GM12878 (cell line): ENCODE data around the gene TMEM38A. TPM values are rescaled to one million over a fixed set of nuclear protein-coding genes. Genes with fewer than 3 reads are reported as not detected.

Source experiments
- CHD4 ChIP-seq: fragments of 200-600 bp; sonication (generic); IDR thresholded peaks from 2 replicates; pipeline ENCODE4 v1.6.1; 2016; ENCODE audit warnings: mild to moderate bottlenecking
- CTCF ChIP-seq, 3 experiments: IDR thresholded peaks in 2 of 3; conservative IDR thresholded peaks in 1 of 3; 2 replicates each; pipeline ENCODE4 v1.5.1; 2011; ENCODE audit warnings: low read depth in 3 of 3, low read length in 3 of 3, mild to moderate bottlenecking in 3 of 3, control low read depth in 2 of 3, moderate library complexity in 2 of 3, inconsistent platforms in 1 of 3, mixed read lengths in 1 of 3; ENCODE audit not compliant: control insufficient read depth in 2 of 3, insufficient read depth in 1 of 3; ENCODE audit errors: extremely low read depth in 1 of 3
- ESRRA ChIP-seq: IDR thresholded peaks from 2 replicates; pipeline ENCODE4 v1.6.1; 2012; ENCODE audit warnings: mild to moderate bottlenecking, low read length, improper control_type of control experiment
- ETV6 ChIP-seq, 2 experiments: fragments of 450-650 bp in 1 of 2; IDR thresholded peaks in 1 of 2; conservative IDR thresholded peaks in 1 of 2; 2 replicates each; pipeline ENCODE4 v1.6.1; 2014; ENCODE audit warnings: antibody characterized with exemption in 1 of 2, borderline replicate concordance in 1 of 2, low read depth in 1 of 2, mild to moderate bottlenecking in 1 of 2, moderate library complexity in 1 of 2
- FOS ChIP-seq: IDR thresholded peaks from 3 replicates; pipeline ENCODE4 v1.6.1; 2011; ENCODE audit warnings: borderline replicate concordance; ENCODE audit not compliant: insufficient read length; ENCODE audit errors: extremely low read depth
- GATAD2B ChIP-seq: fragments of 450-650 bp; conservative IDR thresholded peaks from 2 replicates; pipeline ENCODE4 v1.6.1; 2017; ENCODE audit warnings: low read depth, mild to moderate bottlenecking, moderate library complexity
- MEF2B ChIP-seq: fragments of 450-650 bp; IDR thresholded peaks from 2 replicates; pipeline ENCODE4 v1.6.1; 2018; ENCODE audit warnings: mild to moderate bottlenecking, moderate library complexity; ENCODE audit not compliant: partially characterized antibody, poor library complexity, severe bottlenecking
- MXI1 ChIP-seq: fragments of 150-350 bp; IDR thresholded peaks from 2 replicates; pipeline ENCODE4 v1.6.1; 2011; ENCODE audit warnings: low read depth, mild to moderate bottlenecking, inconsistent platforms, low read length, improper control_type of control experiment
- NFYB ChIP-seq: IDR thresholded peaks from 2 replicates; pipeline ENCODE4 v1.6.1; 2011; ENCODE audit warnings: low read depth, mild to moderate bottlenecking, low read length, improper control_type of control experiment, moderate library complexity; ENCODE audit not compliant: insufficient read depth
- RAD21 ChIP-seq: IDR thresholded peaks from 2 replicates; pipeline ENCODE4 v1.6.1; 2011; ENCODE audit warnings: mild to moderate bottlenecking, low read depth, low read length, moderate library complexity; ENCODE audit not compliant: insufficient read depth
- RAD51 ChIP-seq: fragments of 450-650 bp; IDR thresholded peaks from 2 replicates; pipeline ENCODE4 v1.6.1; 2016; ENCODE audit warnings: moderate library complexity, mild to moderate bottlenecking, inconsistent platforms
- SREBF1 ChIP-seq: IDR thresholded peaks from 2 replicates; pipeline ENCODE4 v1.6.1; 2012; ENCODE audit warnings: mild to moderate bottlenecking, low read length
- STAT1 ChIP-seq: fragments of 450-650 bp; conservative IDR thresholded peaks from 2 replicates; pipeline ENCODE4 v1.6.1; 2014; ENCODE audit warnings: antibody characterized with exemption, mild to moderate bottlenecking
- TCF12 ChIP-seq: IDR thresholded peaks from 2 replicates; pipeline ENCODE4 v1.6.1; 2011; ENCODE audit warnings: low read depth, mild to moderate bottlenecking, low read length
- TCF7 ChIP-seq: IDR thresholded peaks from 2 replicates; pipeline ENCODE4 v1.6.1; 2014; ENCODE audit warnings: antibody characterized with exemption, borderline replicate concordance
- ZNF207 ChIP-seq: fragments of 450-650 bp; IDR thresholded peaks from 2 replicates; pipeline ENCODE4 v1.6.1; 2014; ENCODE audit warnings: antibody characterized with exemption, mild to moderate bottlenecking, borderline replicate concordance
- ZNF274 ChIP-seq: IDR thresholded peaks from one replicate; pipeline ENCODE4 v1.8.0; 2011; ENCODE audit not compliant: insufficient read length, insufficient read depth
- polyA plus RNA-seq, 11 experiments: library from polyadenylated mRNA; depleted of rRNA in 4 of 11; unstranded in 6 of 11; stranded (reverse) in 5 of 11; fragments of >200 nt; fragmentation: Nextera tagmentation in 4 of 11; fragmentation: Illumina TruSeq in 1 of 11; extraction: Ambion mirVana in 4 of 11; extraction: Trizol in 1 of 11; gene quantifications; 1 replicate in 1 of 11; 2 replicates in 10 of 11; pipeline versions ENCODE4 v1.2.1 to v1.2.3, GENCODE V29; 2011 to 2016; ENCODE audit warnings: inconsistent platforms in 2 of 11, missing spikeins in 2 of 11, low read depth in 1 of 11
- total RNA-seq, 4 experiments: library from RNA; depleted of rRNA in 3 of 4; stranded (reverse); fragments of >200 nt in 3 of 4; fragmentation: Illumina TruSeq in 1 of 4; extraction: Trizol in 1 of 4; gene quantifications; 2 replicates each; pipeline versions ENCODE4 v1.2.1 to v1.2.3, GENCODE V29; 2013 to 2021
- TF ChIP-seq, protein P1 (sequence below): fragments of 450-650 bp; IDR thresholded peaks from 2 replicates; pipeline ENCODE4 v1.6.1; 2017; ENCODE audit warnings: mild to moderate bottlenecking, moderate library complexity
- TF ChIP-seq, protein P2 (sequence below): fragments of 450-650 bp; IDR thresholded peaks from 2 replicates; pipeline ENCODE4 v1.6.1; 2016; ENCODE audit warnings: mild to moderate bottlenecking

TMEM38A gene
- total and polyA plus RNA-seq, 10 of the 15 experiments (the other 5 are each of a cell fraction or from before 2014, with no cell fraction given) = 4.5 to 22.2 (median 15.0) TPM

DNA sequence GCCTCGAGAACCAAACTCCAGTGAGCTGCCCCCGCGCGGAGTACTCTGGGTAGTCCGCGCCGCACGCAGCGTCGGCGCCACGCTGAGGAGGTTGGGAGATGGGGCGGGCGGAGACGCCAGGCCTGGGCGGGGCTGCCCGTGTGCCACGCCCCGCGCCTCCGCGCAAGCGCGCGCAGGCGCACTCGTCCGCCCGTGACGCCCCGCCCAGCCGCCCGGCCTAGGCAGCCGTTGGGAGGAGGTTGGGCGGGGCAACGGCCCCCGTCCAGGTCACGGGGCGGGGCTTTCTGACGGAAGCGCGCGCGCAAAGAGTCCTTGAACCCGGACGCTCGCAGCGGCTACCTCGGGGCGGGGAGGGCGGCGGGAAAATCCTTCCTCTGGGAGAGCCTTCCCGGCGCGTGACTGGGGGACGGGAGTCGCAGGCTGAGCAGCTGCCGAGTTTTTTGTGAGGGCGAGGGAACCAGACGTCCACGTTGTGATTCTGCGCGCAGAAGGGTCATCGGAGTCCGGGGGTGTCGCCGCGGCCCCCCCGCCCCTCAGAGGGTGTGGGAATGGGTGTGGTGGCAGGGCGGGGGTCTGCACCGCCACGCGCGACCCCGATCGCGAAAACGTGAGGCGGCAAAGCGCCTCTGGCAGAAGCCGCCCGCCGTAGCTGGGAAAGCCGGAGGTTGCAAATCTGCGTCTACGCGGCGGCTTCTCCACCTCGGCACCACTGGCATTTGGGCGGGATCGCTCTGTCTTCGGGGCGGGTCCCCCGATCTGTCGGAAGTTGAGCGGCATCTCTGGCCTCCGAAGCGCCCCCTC is 32.6 kb upstream of the TMEM38A start, which contains the start of gene MED26 (continued):
- TF ChIP-seq CTCF (IDR thresholded peaks at IDR 0.05 in 2 of 3, conservative IDR thresholded peaks at IDR 0.05 in 1 of 3; ENCODE audit: control insufficient read depth in 2 of 3, extremely low read depth in 1 of 3, insufficient read depth in 1 of 3, low read depth in 3 of 3, low read length in 3 of 3) (0 out of 6 replicates have a peak, but pooled peaks of 1 of the 3 experiments have one; percentile 3), GATAD2B (peak; percentile 79; the same call in 1 of the 2 replicates), RAD21 (peak; percentile 20; the same call in 1 of the 2 replicates), ESRRA (no peak), MXI1 (peak; percentile 28; the same call in 1 of the 2 replicates), STAT1 (no peak), ETV6 (conservative IDR thresholded peaks at IDR 0.05 in 1 of 2, IDR thresholded peaks at IDR 0.05 in 1 of 2; ENCODE audit: borderline replicate concordance in 1 of 2, low read depth in 1 of 2) (no peak), CHD4 (no peak), MEF2B (peak; percentile 31), TCF7 (no peak), FOS (no peak), NFYB (no peak), SREBF1 (no peak), TCF12 (peak; percentile 75; the same call in 1 of the 2 replicates), RAD51 (no peak), ZNF207 (no peak), ZNF274 (no peak)
- TF ChIP-seq, protein P1, sequence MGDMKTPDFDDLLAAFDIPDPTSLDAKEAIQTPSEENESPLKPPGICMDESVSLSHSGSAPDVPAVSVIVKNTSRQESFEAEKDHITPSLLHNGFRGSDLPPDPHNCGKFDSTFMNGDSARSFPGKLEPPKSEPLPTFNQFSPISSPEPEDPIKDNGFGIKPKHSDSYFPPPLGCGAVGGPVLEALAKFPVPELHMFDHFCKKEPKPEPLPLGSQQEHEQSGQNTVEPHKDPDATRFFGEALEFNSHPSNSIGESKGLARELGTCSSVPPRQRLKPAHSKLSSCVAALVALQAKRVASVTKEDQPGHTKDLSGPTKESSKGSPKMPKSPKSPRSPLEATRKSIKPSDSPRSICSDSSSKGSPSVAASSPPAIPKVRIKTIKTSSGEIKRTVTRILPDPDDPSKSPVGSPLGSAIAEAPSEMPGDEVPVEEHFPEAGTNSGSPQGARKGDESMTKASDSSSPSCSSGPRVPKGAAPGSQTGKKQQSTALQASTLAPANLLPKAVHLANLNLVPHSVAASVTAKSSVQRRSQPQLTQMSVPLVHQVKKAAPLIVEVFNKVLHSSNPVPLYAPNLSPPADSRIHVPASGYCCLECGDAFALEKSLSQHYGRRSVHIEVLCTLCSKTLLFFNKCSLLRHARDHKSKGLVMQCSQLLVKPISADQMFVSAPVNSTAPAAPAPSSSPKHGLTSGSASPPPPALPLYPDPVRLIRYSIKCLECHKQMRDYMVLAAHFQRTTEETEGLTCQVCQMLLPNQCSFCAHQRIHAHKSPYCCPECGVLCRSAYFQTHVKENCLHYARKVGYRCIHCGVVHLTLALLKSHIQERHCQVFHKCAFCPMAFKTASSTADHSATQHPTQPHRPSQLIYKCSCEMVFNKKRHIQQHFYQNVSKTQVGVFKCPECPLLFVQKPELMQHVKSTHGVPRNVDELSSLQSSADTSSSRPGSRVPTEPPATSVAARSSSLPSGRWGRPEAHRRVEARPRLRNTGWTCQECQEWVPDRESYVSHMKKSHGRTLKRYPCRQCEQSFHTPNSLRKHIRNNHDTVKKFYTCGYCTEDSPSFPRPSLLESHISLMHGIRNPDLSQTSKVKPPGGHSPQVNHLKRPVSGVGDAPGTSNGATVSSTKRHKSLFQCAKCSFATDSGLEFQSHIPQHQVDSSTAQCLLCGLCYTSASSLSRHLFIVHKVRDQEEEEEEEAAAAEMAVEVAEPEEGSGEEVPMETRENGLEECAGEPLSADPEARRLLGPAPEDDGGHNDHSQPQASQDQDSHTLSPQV = 0 out of 2 replicates have a peak, but pooled peaks have one; percentile 40
- TF ChIP-seq, protein P2, sequence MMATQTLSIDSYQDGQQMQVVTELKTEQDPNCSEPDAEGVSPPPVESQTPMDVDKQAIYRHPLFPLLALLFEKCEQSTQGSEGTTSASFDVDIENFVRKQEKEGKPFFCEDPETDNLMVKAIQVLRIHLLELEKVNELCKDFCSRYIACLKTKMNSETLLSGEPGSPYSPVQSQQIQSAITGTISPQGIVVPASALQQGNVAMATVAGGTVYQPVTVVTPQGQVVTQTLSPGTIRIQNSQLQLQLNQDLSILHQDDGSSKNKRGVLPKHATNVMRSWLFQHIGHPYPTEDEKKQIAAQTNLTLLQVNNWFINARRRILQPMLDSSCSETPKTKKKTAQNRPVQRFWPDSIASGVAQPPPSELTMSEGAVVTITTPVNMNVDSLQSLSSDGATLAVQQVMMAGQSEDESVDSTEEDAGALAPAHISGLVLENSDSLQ = peak; percentile 77
